OCI-LY7 (cell line): ENCODE measurements around the gene TSPAN19. TPM values are rescaled to one million over a fixed set of nuclear protein-coding genes. Genes with fewer than 3 reads are reported as not detected.

ENCODE experiments used
- BruUV-seq: library from RNA; stranded (reverse); fragments of 400-500 nt; replicated peaks from 2 replicates; lab custom pipeline; 2021; lab: Mats Ljungman, UMichigan
- CTCF ChIA-PET: fragments of 300-600 bp; sonication (Branson Sonifier 250); formaldehyde crosslinking; loops from one replicate; lab custom pipeline; 2022; ENCODE audit warnings: antibody characterized with exemption; ENCODE audit not compliant: unreplicated experiment; lab: Charles Lee
- POLR2A ChIA-PET: fragments of 300-600 bp; sonication (Branson Sonifier 250); formaldehyde crosslinking; loops from one replicate; lab custom pipeline; 2022; ENCODE audit warnings: antibody characterized with exemption; lab: Charles Lee
- DNase-seq: peaks from one replicate; pipeline ENCODE4 v3.0.0-alpha.2; 2015; ENCODE audit warnings: low spot score
- H2AFZ ChIP-seq: fragments of 200-600 bp; sonication (generic), shearing (Covaris generic); 2 replicates; pipeline ENCODE4 v1.6.1; 2014; ENCODE audit warnings: mild to moderate bottlenecking, antibody characterized with exemption, low read length, moderate library complexity
- H3K27ac ChIP-seq: fragments of 200-600 bp; sonication (generic); 2 replicates; pipeline ENCODE4 v1.5.1; 2014; ENCODE audit warnings: mixed run types, low read depth, mild to moderate bottlenecking, moderate library complexity, low read length, inconsistent platforms; ENCODE audit not compliant: poor library complexity, severe bottlenecking
- H3K36me3 ChIP-seq: fragments of 200-600 bp; sonication (generic); 2 replicates; pipeline ENCODE4 v1.6.1; 2014; ENCODE audit warnings: mild to moderate bottlenecking, antibody characterized with exemption, low read length, moderate library complexity, mixed read lengths; ENCODE audit not compliant: insufficient read depth
- H3K4me1 ChIP-seq: fragments of 200-600 bp; sonication (generic); 2 replicates; pipeline ENCODE4 v1.5.1; 2014; ENCODE audit warnings: mild to moderate bottlenecking, low read length; ENCODE audit not compliant: insufficient read depth, poor library complexity, severe bottlenecking
- H3K4me2 ChIP-seq: fragments of 200-600 bp; sonication (generic); 2 replicates; pipeline ENCODE4 v1.6.1; 2014; ENCODE audit warnings: mild to moderate bottlenecking, low read length
- H3K4me3 ChIP-seq: fragments of 200-600 bp; sonication (generic); 2 replicates; pipeline ENCODE4 v1.5.1; 2014; ENCODE audit warnings: mild to moderate bottlenecking, low read depth, low read length; ENCODE audit not compliant: poor library complexity, severe bottlenecking
- H3K79me2 ChIP-seq: fragments of 200-600 bp; sonication (generic); 2 replicates; pipeline ENCODE4 v1.6.1; 2016; ENCODE audit warnings: low read depth, mild to moderate bottlenecking, low read length, moderate library complexity, mixed read lengths; ENCODE audit not compliant: insufficient read depth
- H3K9me2 ChIP-seq: fragments of 200-600 bp; sonication (generic); 2 replicates; pipeline ENCODE4 v1.6.1; 2016; ENCODE audit warnings: mild to moderate bottlenecking, low read length, mixed read lengths; ENCODE audit not compliant: insufficient read depth
- H3K9me3 ChIP-seq: fragments of 200-600 bp; sonication (generic); 2 replicates; pipeline ENCODE4 v1.6.1; 2014; ENCODE audit warnings: mild to moderate bottlenecking, mixed run types, low read length, mixed read lengths
- H4K20me1 ChIP-seq: fragments of 200-600 bp; sonication (generic); 2 replicates; pipeline ENCODE4 v1.6.1; 2014; ENCODE audit warnings: mild to moderate bottlenecking, antibody characterized with exemption, low read length, moderate library complexity, mixed read lengths; ENCODE audit not compliant: insufficient read depth
- EZH2phosphoT487 ChIP-seq: fragments of 200-600 bp; sonication (generic); IDR thresholded peaks from 2 replicates; pipeline ENCODE4 v1.6.1; 2018; ENCODE audit warnings: low read depth, borderline replicate concordance, mild to moderate bottlenecking, mixed run types, antibody characterized with exemption, low read length, moderate library complexity, mixed read lengths
- intact Hi-C: fragments of 100-400 bp; cut with micrococcal nuclease; formaldehyde crosslinking; loops from one replicate; pipeline ENCODE4 v1.10.0; 2022; ENCODE audit not compliant: unreplicated experiment
- total RNA-seq, 2 experiments: library from RNA; depleted of rRNA in 1 of 2; stranded (reverse); fragments of >200 nt in 1 of 2; shearing (Covaris generic) in 1 of 2; gene quantifications; 2 replicates each; pipeline ENCODE4 v1.2.3, GENCODE V29; 2014 to 2022
- TF ChIP-seq, protein P1 (sequence below): fragments of 200-600 bp; sonication (generic); conservative IDR thresholded peaks from 2 replicates; pipeline ENCODE4 v1.5.1; 2014; ENCODE audit warnings: mild to moderate bottlenecking, antibody characterized with exemption, low read length, moderate library complexity, mixed read lengths

The TSPAN19 gene
- total RNA-seq, 2 experiments from 2014 or later = not detected

DNA sequence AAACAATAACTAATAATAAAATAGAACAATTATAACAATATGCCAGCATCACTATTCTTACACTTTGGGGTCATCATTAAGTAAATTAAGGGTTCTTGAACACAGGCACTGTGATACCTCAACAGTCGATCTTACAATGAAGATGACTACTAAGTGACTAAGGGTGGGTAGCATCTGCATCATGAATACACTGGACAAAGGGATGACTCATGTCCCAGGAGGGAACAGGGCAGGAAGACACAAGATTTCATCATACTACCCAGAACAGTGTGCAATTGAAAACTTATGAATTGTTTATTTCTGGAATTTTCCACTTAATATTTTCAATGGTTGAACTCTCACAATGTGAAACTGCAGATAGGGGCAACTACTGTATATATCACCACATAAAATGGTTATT is 19.7 kb downstream of the TSPAN19 start:
- H3K4me1 ChIP-seq = no peaks in the 10 kb centered on the region
- H4K20me1 ChIP-seq = no peaks in the 10 kb centered on the region
- H3K79me2 ChIP-seq = no peaks in the 10 kb centered on the region
- H3K4me2 ChIP-seq = no peak overlapping the region
- TF ChIP-seq, protein P1, sequence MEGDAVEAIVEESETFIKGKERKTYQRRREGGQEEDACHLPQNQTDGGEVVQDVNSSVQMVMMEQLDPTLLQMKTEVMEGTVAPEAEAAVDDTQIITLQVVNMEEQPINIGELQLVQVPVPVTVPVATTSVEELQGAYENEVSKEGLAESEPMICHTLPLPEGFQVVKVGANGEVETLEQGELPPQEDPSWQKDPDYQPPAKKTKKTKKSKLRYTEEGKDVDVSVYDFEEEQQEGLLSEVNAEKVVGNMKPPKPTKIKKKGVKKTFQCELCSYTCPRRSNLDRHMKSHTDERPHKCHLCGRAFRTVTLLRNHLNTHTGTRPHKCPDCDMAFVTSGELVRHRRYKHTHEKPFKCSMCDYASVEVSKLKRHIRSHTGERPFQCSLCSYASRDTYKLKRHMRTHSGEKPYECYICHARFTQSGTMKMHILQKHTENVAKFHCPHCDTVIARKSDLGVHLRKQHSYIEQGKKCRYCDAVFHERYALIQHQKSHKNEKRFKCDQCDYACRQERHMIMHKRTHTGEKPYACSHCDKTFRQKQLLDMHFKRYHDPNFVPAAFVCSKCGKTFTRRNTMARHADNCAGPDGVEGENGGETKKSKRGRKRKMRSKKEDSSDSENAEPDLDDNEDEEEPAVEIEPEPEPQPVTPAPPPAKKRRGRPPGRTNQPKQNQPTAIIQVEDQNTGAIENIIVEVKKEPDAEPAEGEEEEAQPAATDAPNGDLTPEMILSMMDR = no peak
- no peak for TF ChIP-seq EZH2phosphoT487
- no peak for DNase-seq
- H3K9me2 ChIP-seq = no peaks in the 10 kb centered on the region
- no TSS peak for BruUV-seq
- no peaks in the 10 kb centered on the region for H3K36me3 ChIP-seq
- H3K9me3 ChIP-seq = no peaks in the 10 kb centered on the region
- no peak overlapping the region for H2AFZ ChIP-seq
- H3K4me3 ChIP-seq = no peak overlapping the region
- ChIA-PET CTCF (no interaction called here), POLR2A (interaction anchor here (0.7 kb wide), 1 partner anchor 396 kb away, joined by 3 read pairs; no protein-coding TSS in a partner anchor)
- intact Hi-C loops = no loop called here
- no peak overlapping the region for H3K27ac ChIP-seq

DNA sequence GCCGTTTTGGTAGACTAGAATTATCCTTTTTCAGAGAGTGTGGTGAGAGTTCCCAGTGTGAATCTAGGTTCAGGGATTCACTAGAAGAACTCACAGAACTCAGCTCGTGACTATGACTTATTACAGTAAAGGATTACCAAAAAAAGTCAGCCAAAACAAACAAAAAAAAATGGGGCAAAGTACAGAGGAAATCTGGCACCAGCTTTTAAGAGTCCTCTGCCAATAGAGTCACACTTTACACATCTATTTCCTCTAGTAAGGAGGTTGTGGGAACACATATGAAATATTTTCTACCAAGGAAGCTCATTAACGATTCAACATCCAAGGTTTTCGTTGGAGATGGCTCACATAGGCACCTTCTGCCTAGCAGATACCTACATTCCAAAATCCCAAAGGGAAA is 28.2 kb downstream of the TSPAN19 start:
- Histone ChIP-seq H3K4me1 (no peaks in the 10 kb centered on the region), H3K4me3 (no peak overlapping the region), H3K79me2 (no peaks in the 10 kb centered on the region), H3K9me2 (no peaks in the 10 kb centered on the region), H3K36me3 (no peaks in the 10 kb centered on the region), H4K20me1 (no peaks in the 10 kb centered on the region), H3K9me3 (no peaks in the 10 kb centered on the region), H2AFZ (no peak overlapping the region), H3K4me2 (no peak overlapping the region), H3K27ac (no peak overlapping the region)
- intact Hi-C loops = no loop called here
- BruUV-seq = no TSS peak
- no peak for DNase-seq
- ChIA-PET CTCF (no interaction called here), POLR2A (interaction anchor here (0.6 kb wide), 1 partner anchor 120 kb away, joined by 3 read pairs; no protein-coding TSS in a partner anchor)
- TF ChIP-seq, protein P1 = no peak
- TF ChIP-seq EZH2phosphoT487 = no peak

DNA sequence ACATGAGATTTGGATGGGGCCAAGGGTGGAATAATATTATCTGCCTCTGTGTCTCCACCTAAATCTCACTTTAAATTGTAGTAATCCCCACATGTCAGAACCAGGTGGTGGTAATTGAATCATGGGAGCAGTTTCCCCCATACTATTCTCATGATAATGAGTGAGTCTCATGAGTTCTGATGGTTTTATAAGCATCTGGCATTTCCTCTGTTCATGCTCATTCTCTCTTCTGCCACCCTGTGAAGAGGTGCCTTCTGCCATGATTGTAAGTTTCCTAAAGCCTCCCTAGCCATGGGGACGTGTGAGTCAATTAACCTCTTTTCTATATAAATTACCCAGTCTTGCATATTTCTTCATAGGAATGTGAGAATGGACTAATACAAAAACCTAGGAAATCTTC is 29.9 kb downstream of the TSPAN19 start:
- no peaks in the 10 kb centered on the region for H4K20me1 ChIP-seq
- ChIA-PET POLR2A (no interaction called here), CTCF (no interaction called here)
- intact Hi-C loops = no loop called here
- no peaks in the 10 kb centered on the region for H3K9me3 ChIP-seq
- no peak overlapping the region for H2AFZ ChIP-seq
- no peaks in the 10 kb centered on the region for H3K36me3 ChIP-seq
- H3K27ac ChIP-seq = no peak overlapping the region
- no peaks in the 10 kb centered on the region for H3K9me2 ChIP-seq
- no peak overlapping the region for H3K4me2 ChIP-seq
- H3K79me2 ChIP-seq = no peaks in the 10 kb centered on the region
- no peak for DNase-seq
- BruUV-seq = no TSS peak
- no peak overlapping the region for H3K4me3 ChIP-seq
- H3K4me1 ChIP-seq = no peaks in the 10 kb centered on the region
- no peak for TF ChIP-seq EZH2phosphoT487
- TF ChIP-seq, protein P1 = no peak
